ENCODE measurements around the gene MMP2.

Gene MMP2

GRCh38 chr16:55513616-55514015 lies 34.6 kb downstream of the MMP2 start:
- DNase-seq (ENCODE audit: low spot score) = no peak

- no peak for DNase-seq (ENCODE audit: low spot score)
These were observed 36.1 kb downstream of the MMP2 start for GRCh38 chr16:55515111-55515510.

GRCh38 chr16:55521792-55522191 lies 42.8 kb downstream of the MMP2 start:
- no peak for DNase-seq (ENCODE audit: low spot score)

DNA sequence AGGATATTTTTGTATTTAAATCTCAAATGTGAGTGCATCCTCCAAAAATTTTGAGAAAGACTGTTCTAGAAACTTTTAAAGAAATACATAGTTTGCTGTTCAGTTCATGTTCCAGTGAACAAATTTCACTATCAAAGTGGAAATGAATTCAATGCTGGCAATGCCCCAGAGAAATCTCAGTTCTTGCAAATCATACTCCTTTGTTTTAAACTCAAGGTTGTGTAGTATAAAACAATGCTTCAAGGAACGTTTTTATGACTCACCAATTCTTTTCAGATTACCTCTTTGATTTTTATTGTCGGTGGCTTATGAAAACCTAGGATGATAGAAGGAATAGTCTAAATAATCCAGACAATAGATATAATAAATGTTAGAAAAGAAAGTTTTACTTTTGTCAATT lies 47.4 kb downstream of the MMP2 start:
- no peak for DNase-seq (ENCODE audit: low spot score)

DNA sequence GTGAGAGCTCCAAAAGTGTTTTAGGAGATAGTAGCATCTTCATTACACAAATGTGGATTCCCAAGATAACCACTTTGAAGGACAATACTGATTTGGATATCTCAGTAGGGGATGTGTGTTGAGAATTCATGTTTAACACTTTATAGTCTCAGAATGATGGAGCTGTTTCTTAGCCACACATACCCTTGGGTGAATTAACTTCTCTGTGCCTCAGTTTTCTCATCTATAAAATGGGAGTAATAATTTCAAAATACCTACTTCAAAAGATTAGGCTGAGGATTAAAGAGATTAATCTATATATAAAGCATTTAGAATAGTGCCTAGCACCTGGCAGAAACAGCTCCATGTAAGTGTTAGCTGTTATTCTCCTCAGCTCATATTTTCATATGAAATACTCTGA lies 48.9 kb downstream of the MMP2 start:
- no peak for DNase-seq (ENCODE audit: low spot score)

- no peak for DNase-seq (ENCODE audit: low spot score)
These were observed 50.0 kb downstream of the MMP2 start for GRCh38 chr16:55529018-55529417.

GRCh38 chr16:55530316-55530856 lies 51.4 kb downstream of the MMP2 start:
- no peak for DNase-seq (ENCODE audit: low spot score)

GRCh38 chr16:55532227-55532626 lies 53.2 kb downstream of the MMP2 start:
- DNase-seq (ENCODE audit: low spot score) = no peak

DNA sequence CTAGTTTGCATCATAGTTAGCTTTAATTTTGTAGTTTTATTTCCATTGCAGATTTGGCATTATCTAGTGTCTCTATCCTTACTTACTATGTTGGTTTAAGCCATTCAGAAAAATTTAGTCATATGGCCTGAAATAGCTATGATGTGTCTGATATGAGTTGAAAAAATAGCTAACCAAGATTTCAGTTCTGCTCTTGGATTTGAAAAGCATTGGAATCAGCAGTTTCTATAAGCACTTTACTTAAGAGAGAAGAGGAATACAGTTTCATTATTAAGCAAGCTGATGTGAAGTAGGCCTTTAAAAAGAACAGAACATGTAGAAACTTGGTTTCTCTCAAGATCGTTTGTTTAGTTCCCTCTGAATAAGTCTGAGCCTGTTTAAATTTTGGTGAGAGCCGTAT lies 55.8 kb downstream of the MMP2 start:
- no peak for DNase-seq (ENCODE audit: low spot score)

- DNase-seq (ENCODE audit: low spot score) = no peak
These were observed 60.1 kb downstream of the MMP2 start for GRCh38 chr16:55539049-55539448.

DNA sequence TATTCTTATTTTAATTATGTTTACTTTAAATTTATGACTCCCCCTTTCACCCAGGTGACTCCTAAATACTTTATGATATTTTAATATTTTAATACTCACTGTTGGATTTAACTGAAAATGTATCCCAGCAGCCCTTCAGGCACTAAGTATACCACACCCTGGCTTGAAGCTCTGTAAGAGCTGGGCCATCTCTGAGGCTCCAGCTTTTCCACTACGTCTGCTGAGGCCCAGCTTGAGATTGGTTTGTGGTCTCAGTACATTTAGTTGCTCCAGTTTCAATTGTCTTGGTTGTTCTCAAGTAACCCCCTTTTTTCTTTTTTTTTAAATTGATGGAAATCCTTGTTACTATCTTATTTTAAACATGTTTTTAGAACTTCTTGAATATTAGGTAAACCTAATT lies 60.5 kb downstream of the MMP2 start:
- no peak for DNase-seq (ENCODE audit: low spot score)

GRCh38 chr16:55540221-55540620 lies 61.2 kb downstream of the MMP2 start:
- no peak for DNase-seq (ENCODE audit: low spot score)

GRCh38 chr16:55542459-55543082 lies 63.6 kb downstream of the MMP2 start:
- DNase-seq (ENCODE audit: low spot score) = no peak

- DNase-seq (ENCODE audit: low spot score) = no peak
These were observed 64.5 kb downstream of the MMP2 start for GRCh38 chr16:55543472-55543871.

DNA sequence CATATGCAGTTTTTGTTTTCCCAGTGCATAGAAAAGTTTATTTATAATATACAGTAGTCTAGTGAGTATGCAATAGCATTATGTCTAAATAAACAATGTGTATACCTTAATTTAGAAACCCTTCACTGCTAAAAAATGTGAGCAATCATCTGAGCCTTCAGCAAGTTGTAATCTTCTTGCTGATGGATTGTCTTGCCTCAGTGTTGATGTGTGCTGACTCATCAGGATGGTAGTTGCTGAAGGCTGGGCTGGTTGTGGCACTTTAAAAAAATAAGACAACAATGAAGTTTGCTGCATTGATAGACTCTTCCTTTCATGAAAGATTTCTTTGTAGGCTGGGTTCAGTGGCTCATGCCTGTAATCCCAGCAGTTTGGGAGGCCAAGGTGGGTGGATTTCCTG lies 73.6 kb downstream of the MMP2 start:
- DNase-seq (ENCODE audit: low spot score) = no peak

- no peak for DNase-seq (ENCODE audit: low spot score)
These were observed 76.4 kb downstream of the MMP2 start for GRCh38 chr16:55555436-55555835.
